Measurements from ENCODE around the gene USP4.

DNA sequence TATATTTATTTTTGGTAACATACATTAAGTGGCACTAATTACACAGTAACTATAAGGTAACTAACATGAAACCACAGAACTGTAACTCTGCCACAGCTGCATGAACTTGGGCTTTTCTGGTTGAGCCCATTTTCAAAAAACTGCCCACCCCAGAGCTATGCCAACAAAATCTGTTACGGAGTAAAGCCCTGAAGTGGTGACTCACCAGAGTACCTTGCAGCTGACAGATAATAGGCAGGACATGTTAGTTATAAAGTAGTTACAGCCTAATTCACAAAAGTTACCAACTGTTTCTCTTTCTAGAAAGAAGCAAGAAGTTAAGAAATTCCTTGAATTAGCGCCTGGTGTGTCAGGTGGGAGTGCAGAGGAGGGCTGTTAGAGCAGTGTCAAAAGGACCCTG lies 19.8 kb upstream of the USP4 start:
- TF ChIP-seq POLR2A (IDR thresholded peaks at IDR 0.05; ENCODE audit: extremely low read depth, insufficient read length) = no peak
- TF ChIP-seq, protein P1, sequence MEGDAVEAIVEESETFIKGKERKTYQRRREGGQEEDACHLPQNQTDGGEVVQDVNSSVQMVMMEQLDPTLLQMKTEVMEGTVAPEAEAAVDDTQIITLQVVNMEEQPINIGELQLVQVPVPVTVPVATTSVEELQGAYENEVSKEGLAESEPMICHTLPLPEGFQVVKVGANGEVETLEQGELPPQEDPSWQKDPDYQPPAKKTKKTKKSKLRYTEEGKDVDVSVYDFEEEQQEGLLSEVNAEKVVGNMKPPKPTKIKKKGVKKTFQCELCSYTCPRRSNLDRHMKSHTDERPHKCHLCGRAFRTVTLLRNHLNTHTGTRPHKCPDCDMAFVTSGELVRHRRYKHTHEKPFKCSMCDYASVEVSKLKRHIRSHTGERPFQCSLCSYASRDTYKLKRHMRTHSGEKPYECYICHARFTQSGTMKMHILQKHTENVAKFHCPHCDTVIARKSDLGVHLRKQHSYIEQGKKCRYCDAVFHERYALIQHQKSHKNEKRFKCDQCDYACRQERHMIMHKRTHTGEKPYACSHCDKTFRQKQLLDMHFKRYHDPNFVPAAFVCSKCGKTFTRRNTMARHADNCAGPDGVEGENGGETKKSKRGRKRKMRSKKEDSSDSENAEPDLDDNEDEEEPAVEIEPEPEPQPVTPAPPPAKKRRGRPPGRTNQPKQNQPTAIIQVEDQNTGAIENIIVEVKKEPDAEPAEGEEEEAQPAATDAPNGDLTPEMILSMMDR (IDR thresholded peaks at IDR 0.05; ENCODE audit: low read depth, low read length) = no peak
- TF ChIP-seq, protein P2, sequence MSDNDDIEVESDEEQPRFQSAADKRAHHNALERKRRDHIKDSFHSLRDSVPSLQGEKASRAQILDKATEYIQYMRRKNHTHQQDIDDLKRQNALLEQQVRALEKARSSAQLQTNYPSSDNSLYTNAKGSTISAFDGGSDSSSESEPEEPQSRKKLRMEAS (IDR thresholded peaks at IDR 0.05; ENCODE audit: low read depth, low read length) = no peak

Measured in NB4 (cell line).